Psoas muscle (tissue), 8 donors: ENCODE data around the gene RTBDN. TPM values are rescaled to one million over a fixed set of nuclear protein-coding genes. Genes with fewer than 3 reads are reported as not detected.

Experiments
- ATAC-seq, 4 donors: fragments of 200-7000 bp; cut with Tn5 transposase; one replicate each; pipeline ENCODE4 v1.9.1; 2020; ENCODE audit warnings: moderate library complexity in 3 of 4, mild to moderate bottlenecking in 2 of 4
- DNase-seq, 2 donors: peaks; one replicate each; pipeline ENCODE4 v3.0.0-alpha.2; 2020
- H3K27ac ChIP-seq: fragments of 200-600 bp; one replicate; pipeline ENCODE4 v1.8.0; 2022
- H3K27me3 ChIP-seq, 3 donors: fragments of 200-600 bp in 1 of 3; one replicate each; pipeline versions ENCODE4 v1.6.1 to v1.8.0; 2013 to 2022; ENCODE audit warnings: low read length in 2 of 3, mild to moderate bottlenecking in 2 of 3, moderate library complexity in 1 of 3; ENCODE audit not compliant: insufficient read depth in 3 of 3
- H3K36me3 ChIP-seq, 2 donors: fragments of 200-600 bp in 1 of 2; one replicate each; pipeline versions ENCODE4 v1.6.1 to v1.8.0; 2013 to 2022; ENCODE audit warnings: low read depth in 1 of 2, mild to moderate bottlenecking in 1 of 2, moderate library complexity in 1 of 2; ENCODE audit not compliant: insufficient read depth in 1 of 2
- H3K4me1 ChIP-seq: fragments of 200-600 bp; one replicate; pipeline ENCODE4 v1.8.0; 2022
- H3K4me3 ChIP-seq: fragments of 200-600 bp; one replicate; pipeline ENCODE4 v1.8.0; 2022; ENCODE audit warnings: mild to moderate bottlenecking
- H3K9me3 ChIP-seq: fragments of 200-600 bp; one replicate; pipeline ENCODE4 v1.8.0; 2022
- WGBS, 3 donors: extraction: QIAGEN DNeasy Blood & Tissue Kit; methylation state at CpG; one replicate each; pipeline versions ENCODE4 v1.1.6 to v1.1.7; 2013; 5-methylcytosine and 5-hydroxymethylcytosine counted together
- intact Hi-C, 2 donors: fragments of 100-400 bp; cut with DNase I; formaldehyde crosslinking; loops; one replicate each; pipeline versions ENCODE4 v1.11.0 to v1.14.2; 2022
- polyA plus RNA-seq, 3 donors: library from polyadenylated mRNA; stranded (reverse); fragments of 200-250 nt; gene quantifications; one replicate each; pipeline ENCODE4 v1.2.3, GENCODE V29; 2013
- total RNA-seq, 4 donors: library from RNA; stranded (reverse); fragmentation: NEBNext Ultra II Directional in 2 of 4; extraction: Animal tissue kit (Norgen Biotek cat#: 25700) in 2 of 4; gene quantifications; one replicate each; pipeline versions ENCODE4 v1.2.1 to v1.2.4, GENCODE V29; 2021 to 2023
- TF ChIP-seq, protein P1 (sequence below): fragments of 200-600 bp; IDR thresholded peaks from one replicate; pipeline ENCODE4 v1.8.0; 2022; ENCODE audit warnings: antibody characterized with exemption
- donor health status: healthy with polysubstance abuse.
- donor health status: DM: no; HTN: no; CAD: no; lungs with moderate emphysema.
- donor health status: Bipolar disorder and iron deficiency.
- donor health status: healthy.
- donor health status: DM: yes; HTN: yes; CAD: no.
- donor health status: DM: no; HTN: no; CAD: no.
- donor health status: DM: no; HTN: no; CAD: no.
- donor health status: DM: yes; HTN: yes; CAD: no.

Gene RTBDN
- total and polyA plus RNA-seq, 7 donors, result 0.05 TPM; not detected in 6

DNA sequence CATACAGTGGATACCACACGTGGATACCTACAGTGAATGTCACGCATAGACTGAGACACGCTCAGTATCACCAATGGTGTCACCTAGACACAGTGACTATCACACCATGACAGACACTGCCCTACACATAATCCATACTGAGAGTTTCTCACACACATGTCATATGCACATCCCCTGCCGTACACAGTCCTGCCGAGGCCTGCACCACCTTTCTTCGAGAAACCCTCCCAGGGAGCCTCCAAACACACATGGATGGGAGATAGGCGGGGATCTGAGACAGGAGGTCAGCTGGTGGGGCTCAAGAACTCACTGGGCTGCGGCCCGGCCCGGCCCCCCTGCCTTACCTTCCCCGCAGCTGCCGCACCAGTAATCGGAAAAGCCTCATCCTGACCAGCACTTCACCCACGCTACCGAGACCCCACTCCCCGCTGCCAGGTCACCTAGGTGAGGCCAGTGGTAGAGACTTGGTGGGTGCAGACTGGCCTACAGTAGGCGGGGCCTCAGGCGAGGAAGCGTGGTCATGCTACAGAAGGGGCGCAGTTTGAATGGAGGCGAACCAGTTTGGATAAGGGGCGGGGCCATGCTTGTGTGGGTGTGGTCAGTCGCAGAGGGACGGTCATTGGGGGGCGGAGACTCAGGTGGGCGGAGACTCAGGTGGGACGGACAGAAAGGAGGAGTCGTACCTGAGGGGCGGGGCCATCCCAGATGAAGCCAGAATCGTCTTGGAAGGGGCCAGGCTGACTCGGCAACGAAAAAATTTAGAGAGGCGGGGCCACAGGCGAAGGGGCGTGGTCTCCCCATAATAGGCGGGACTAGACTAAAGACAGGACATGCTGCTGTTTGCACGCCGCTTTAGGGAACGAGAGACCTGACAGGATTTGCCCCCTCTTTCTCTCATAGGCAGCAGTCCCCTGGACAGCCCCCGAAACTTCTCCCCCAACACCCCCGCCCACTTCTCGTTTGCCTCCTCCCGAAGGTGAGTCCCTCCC is 6.0 kb upstream of the RTBDN start:
- DNase-seq (peak; percentile 51 to 73), ATAC-seq (peak; percentile 70 to 75 (median 72))
- peak overlapping the region; percentile 42 for H3K4me3 ChIP-seq
- WGBS, 3 donors, result 19 to 21% (median 20%) methylated on average over 43 of the region's 43 CpGs
- no peaks in the 10 kb centered on the region for H3K9me3 ChIP-seq
- H3K27ac ChIP-seq, result no peak overlapping the region
- intact Hi-C loops, result loop anchor here in 1 of 2 donors (5.0 kb wide), 1 partner anchor 33 kb away; the partner anchor contains the start of gene RNASEH2A
- H3K4me1 ChIP-seq, result peaks cover 6% of the 10 kb centered on the region
- no peaks in the 10 kb centered on the region for H3K36me3 ChIP-seq
- TF ChIP-seq, protein P1, sequence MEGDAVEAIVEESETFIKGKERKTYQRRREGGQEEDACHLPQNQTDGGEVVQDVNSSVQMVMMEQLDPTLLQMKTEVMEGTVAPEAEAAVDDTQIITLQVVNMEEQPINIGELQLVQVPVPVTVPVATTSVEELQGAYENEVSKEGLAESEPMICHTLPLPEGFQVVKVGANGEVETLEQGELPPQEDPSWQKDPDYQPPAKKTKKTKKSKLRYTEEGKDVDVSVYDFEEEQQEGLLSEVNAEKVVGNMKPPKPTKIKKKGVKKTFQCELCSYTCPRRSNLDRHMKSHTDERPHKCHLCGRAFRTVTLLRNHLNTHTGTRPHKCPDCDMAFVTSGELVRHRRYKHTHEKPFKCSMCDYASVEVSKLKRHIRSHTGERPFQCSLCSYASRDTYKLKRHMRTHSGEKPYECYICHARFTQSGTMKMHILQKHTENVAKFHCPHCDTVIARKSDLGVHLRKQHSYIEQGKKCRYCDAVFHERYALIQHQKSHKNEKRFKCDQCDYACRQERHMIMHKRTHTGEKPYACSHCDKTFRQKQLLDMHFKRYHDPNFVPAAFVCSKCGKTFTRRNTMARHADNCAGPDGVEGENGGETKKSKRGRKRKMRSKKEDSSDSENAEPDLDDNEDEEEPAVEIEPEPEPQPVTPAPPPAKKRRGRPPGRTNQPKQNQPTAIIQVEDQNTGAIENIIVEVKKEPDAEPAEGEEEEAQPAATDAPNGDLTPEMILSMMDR, result no peak
- peaks cover 0 to 88% (median 37%) of the 10 kb centered on the region in 3 donors for H3K27me3 ChIP-seq

DNA sequence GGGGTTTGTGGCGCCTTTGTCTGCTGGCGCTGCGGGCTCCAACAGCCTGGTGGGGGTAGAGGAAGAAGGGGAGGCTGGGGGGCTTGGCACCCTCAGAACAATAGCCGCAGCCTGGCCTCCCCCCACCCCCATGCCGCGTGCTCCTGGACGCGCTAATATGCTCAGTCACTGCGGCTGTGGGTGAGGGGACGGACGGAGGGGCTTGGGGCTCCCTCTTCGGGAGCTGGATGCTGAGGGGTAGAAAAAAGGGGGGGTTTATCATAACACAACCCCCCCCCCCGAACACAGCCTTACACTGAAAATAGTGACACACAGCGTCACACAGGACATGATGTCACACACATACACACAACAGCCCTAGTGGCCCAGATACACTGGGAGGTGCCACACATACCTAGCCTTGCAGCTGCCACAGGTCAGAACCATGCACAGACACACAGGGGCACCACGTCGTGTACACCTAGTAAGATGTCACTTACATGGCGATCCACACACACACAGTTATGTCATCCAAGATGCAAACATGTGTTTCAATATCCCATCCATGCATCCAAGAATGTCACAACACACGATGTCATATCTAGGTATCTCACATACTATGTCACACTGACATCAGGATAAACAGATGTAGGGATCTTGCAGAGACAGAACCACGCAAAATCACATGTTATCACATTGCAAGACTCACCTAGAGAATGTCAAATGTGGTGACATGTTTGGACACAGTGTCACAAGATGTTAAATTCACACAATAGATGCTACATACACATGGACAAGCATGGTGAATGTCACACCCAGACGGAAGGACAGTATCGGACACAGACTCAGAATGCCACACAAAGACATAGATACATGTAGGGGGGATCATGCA is 4.7 kb upstream of the RTBDN start:
- H3K27ac ChIP-seq, result no peak overlapping the region
- peaks cover 6% of the 10 kb centered on the region for H3K4me1 ChIP-seq
- TF ChIP-seq, protein P1, result no peak
- no peaks in the 10 kb centered on the region for H3K36me3 ChIP-seq
- ATAC-seq (no peak), DNase-seq (peak in 1 of 2 donors; percentile 35)
- H3K4me3 ChIP-seq, result peak overlapping the region; percentile 47
- no peaks in the 10 kb centered on the region for H3K9me3 ChIP-seq
- peaks cover 0 to 96% (median 48%) of the 10 kb centered on the region in 3 donors for H3K27me3 ChIP-seq
- WGBS, 3 donors, result 15 to 22% (median 21%) methylated on average over 17 to 21 of the region's 21 CpGs
- intact Hi-C loops, result no loop called here

DNA sequence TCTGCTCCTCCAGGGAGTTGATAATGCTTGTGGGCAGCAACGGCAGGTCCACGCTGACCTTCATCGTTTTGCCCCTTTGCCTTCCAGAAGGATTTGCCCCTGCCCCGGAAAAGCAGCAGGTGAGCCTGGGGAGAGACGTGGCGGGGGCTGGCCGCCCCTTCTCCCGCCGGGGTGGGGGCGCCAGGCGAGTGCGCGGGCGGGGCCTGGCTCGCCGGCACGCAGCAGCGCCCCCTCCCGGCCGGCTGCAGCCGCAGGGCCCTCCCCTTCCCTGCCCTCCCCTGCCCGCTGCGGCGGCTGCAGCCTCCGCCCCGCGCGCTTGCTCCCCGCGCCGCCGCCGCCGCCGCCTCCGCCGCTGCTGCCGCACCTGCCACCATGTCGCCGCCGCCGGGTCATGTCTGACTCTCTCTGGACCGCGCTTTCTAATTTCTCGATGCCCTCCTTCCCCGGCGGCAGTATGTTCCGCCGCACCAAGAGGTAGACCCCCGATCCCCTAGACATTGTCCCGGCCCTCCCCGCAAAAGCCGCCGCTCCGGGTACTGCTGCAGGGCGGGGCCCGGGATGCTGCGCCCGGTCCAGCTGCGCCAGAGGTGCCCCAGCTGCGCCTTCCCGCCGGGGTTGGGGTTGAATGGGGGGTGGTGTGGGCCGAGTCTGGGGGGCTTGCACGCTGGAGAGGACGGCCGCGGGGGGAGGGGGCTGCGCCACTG is 4.0 kb upstream of the RTBDN start, which contains the start of gene MAST1:
Gene MAST1 (plus strand): TSS at position 334 of the 704 bp plus-strand sequence. CDS start 58 bp downstream, at position 392.
- Histone ChIP-seq H3K27me3 (peaks cover 0 to 95% (median 53%) of the 10 kb centered on the region in 3 donors), H3K27ac (no peak within 1 kb of the TSS), H3K4me1 (peaks cover 6% of the 10 kb centered on the region), H3K36me3 (no peaks in the 10 kb centered on the region), H3K4me3 (peak within 1 kb of the TSS; percentile 47), H3K9me3 (no peaks in the 10 kb centered on the region)
- DNase-seq (peak; percentile 24 to 51), ATAC-seq (peak in 3 of 4 donors; percentile 48 to 56 (median 49))
- whole genome bisulfite sequencing, 3 donors, result 1% methylated on average over 45 to 69 of the region's 69 CpGs
- TF ChIP-seq, protein P1, result peak; percentile 48
- intact Hi-C loops, result no loop called here

DNA sequence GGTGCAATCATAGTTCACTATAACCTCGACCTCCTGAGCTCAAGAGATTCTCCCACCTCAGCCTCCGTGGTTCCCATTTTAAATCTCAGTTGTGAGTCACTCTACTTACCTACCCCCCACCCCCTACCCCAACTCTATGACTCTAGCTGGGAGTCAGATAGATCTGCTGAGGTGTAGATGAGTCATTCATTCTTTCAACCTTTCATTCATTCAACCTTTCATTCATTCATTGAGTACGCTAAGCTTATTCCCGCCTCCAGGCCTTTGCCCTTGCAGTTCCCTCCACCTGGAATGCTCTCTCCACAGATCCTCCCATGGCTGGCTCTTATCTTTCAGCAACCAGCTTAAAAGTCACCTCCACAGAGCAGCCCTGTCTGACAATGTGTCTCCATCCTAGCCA is 2.8 kb upstream of the RTBDN start:
- 75 to 83% (median 75%) methylated on average over 4 of the region's 4 CpGs for WGBS, 3 donors
- Histone ChIP-seq H3K4me3 (no peak overlapping the region), H3K9me3 (no peaks in the 10 kb centered on the region), H3K27ac (no peak overlapping the region), H3K36me3 (no peaks in the 10 kb centered on the region), H3K4me1 (peaks cover 6% of the 10 kb centered on the region), H3K27me3 (peaks cover 0 to 95% (median 54%) of the 10 kb centered on the region in 3 donors)
- intact Hi-C loops, result no loop called here
- TF ChIP-seq, protein P1, result no peak
- ATAC-seq (no peak), DNase-seq (peak in 1 of 2 donors; percentile 7)
